ENCODE measurements around the gene HOXC5. TPM values are rescaled to one million over a fixed set of nuclear protein-coding genes. Genes with fewer than 3 reads are reported as not detected.

HOXC5 gene
- total and polyA plus RNA-seq, 8 donors = 0.25 to 1.3 TPM; not detected in 6

GRCh38 chr12:54060174-54060974 is 27.5 kb downstream of the HOXC5 start:
- no peak for DNase-seq
- TF ChIP-seq CTCF (IDR thresholded peaks at IDR 0.05) = no peak
- TF ChIP-seq POLR2AphosphoS5 (IDR thresholded peaks at IDR 0.05) = no peak
- no peak for TF ChIP-seq POLR2A (IDR thresholded peaks at IDR 0.05)
- no peak for TF ChIP-seq EP300 (IDR thresholded peaks at IDR 0.05)
- H3K27me3 ChIP-seq = peaks cover 0 to 50% (median 4%) of the 10 kb centered on the region in 3 donors
- WGBS, 5 donors = 68 to 87% (median 76%) methylated on average over 24 to 38 of the region's 38 CpGs
- intact Hi-C loops (cut with DNase I; ENCODE audit: low total_unique reads) = no loop called here
- H3K9me3 ChIP-seq = no peaks in the 10 kb centered on the region
- H3K36me3 ChIP-seq = no peaks in the 10 kb centered on the region
- peaks cover 2 to 36% (median 13%) of the 10 kb centered on the region in 4 donors for H3K4me1 ChIP-seq
- H3K4me3 ChIP-seq = no peak overlapping the region
- peak overlapping the region in 1 of 5 donors; percentile 52 for H3K27ac ChIP-seq

- peaks cover 0 to 50% (median 4%) of the 10 kb centered on the region in 3 donors for H3K27me3 ChIP-seq
- no peak overlapping the region for H3K4me3 ChIP-seq
- WGBS, 5 donors = 64 to 82% (median 80%) methylated on average over 7 of the region's 7 CpGs
- no peak overlapping the region for H3K27ac ChIP-seq
- TF ChIP-seq POLR2AphosphoS5 (IDR thresholded peaks at IDR 0.05) = no peak
- no peak for TF ChIP-seq POLR2A (IDR thresholded peaks at IDR 0.05)
- TF ChIP-seq CTCF (IDR thresholded peaks at IDR 0.05) = no peak
- TF ChIP-seq EP300 (IDR thresholded peaks at IDR 0.05) = no peak
- no peak for DNase-seq
- intact Hi-C loops (cut with DNase I; ENCODE audit: low total_unique reads) = no loop called here
- no peaks in the 10 kb centered on the region for H3K9me3 ChIP-seq
- H3K4me1 ChIP-seq = peaks cover 0 to 28% (median 6%) of the 10 kb centered on the region in 4 donors
- no peaks in the 10 kb centered on the region for H3K36me3 ChIP-seq
These were observed 28.3 kb downstream of the HOXC5 start for GRCh38 chr12:54060975-54061778.

- intact Hi-C loops (cut with DNase I; ENCODE audit: low total_unique reads) = no loop called here
- no peak for DNase-seq
These were observed 32.8 kb downstream of the HOXC5 start for GRCh38 chr12:54065677-54066076.

More at GRCh38 chr12:54065677-54066076, 32.8 kb downstream of the HOXC5 start:
- Histone ChIP-seq H3K27ac (no peak overlapping the region), H3K4me3 (no peak overlapping the region), H3K4me1 (peaks cover 0 to 12% (median 6%) of the 10 kb centered on the region in 4 donors), H3K9me3 (no peaks in the 10 kb centered on the region), H3K36me3 (no peaks in the 10 kb centered on the region), H3K27me3 (peaks cover 0 to 31% (median 0%) of the 10 kb centered on the region in 3 donors)
- TF ChIP-seq EP300 (IDR thresholded peaks at IDR 0.05) = no peak
- TF ChIP-seq POLR2A (IDR thresholded peaks at IDR 0.05) = no peak
- TF ChIP-seq POLR2AphosphoS5 (IDR thresholded peaks at IDR 0.05) = no peak
- TF ChIP-seq CTCF (IDR thresholded peaks at IDR 0.05) = no peak
